Upper lobe of left lung (tissue), 4 donors: Measurements from ENCODE around the gene TBC1D16.

Source experiments
- EP300 ChIP-seq, 4 donors: sonication (generic); formaldehyde crosslinking; IDR thresholded peaks; one replicate each; pipeline ENCODE4 v1.5.1; 2017; ENCODE audit warnings: antibody characterized with exemption in 4 of 4, control low read depth in 2 of 4
- POLR2A ChIP-seq, 4 donors: fragments of 450-650 bp; IDR thresholded peaks; one replicate each; pipeline ENCODE4 v1.5.1; 2016 to 2017; ENCODE audit warnings: antibody characterized with exemption in 4 of 4, mild to moderate bottlenecking in 2 of 4
- POLR2AphosphoS5 ChIP-seq, 2 donors: sonication (generic); formaldehyde crosslinking; IDR thresholded peaks; one replicate each; pipeline ENCODE4 v1.5.1; 2017; ENCODE audit warnings: antibody characterized with exemption in 2 of 2
- TF ChIP-seq, protein P1 (sequence below), 6 experiments: fragments of 450-650 bp in 4 of 6; fragments of 200-600 bp in 2 of 6; sonication (generic) in 2 of 6; IDR thresholded peaks; one replicate each; pipeline ENCODE4 v1.5.1; 2016 to 2019; ENCODE audit warnings: antibody characterized with exemption in 6 of 6

DNA sequence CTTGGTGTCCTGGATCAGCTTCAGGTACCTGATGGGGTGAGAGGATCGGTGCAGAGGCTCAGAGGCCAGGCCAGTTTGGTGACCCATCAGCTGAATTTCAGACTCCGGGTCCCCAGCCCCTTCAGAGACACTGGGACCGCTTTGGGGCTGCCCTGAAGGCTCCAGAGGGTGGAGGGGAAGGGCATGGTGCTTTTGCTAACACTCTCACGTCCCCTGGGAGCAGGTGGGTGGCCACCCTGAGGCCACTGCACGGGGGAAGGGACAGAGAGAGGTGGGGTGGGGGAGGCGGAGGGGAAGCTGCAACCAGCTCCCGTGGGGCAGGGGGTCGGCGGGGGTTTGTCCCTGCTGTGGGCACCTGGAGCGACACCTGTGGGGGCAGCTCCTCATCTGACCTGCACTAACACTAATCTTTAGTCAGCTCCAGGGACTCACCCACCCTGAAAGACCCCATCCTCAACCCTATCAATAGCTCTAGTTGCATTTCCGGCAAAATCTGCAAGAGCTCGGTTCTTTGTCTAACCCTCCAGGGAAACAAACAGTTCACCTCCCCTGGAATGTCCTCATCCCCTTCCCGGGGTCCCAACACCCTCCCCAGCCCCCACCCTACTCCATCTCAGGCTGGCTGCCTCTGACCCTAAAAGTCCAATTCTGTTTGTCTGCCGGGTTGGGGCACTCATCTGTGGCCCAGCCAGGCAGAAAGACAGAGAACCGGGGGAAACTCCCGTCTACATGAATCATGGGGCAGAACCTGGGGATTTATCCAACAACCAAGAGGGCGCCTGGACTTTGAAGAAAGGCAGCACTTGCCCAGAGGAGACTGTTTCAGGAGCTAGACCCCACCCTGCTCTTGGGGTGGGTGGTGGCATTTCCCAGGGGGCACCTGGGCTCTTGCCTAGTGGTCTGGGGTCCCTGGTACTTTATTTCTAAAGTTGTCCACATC is 104.5 kb downstream of the TBC1D16 start:
- TF ChIP-seq POLR2A (IDR thresholded peaks at IDR 0.05), result no peak
- TF ChIP-seq POLR2AphosphoS5 (IDR thresholded peaks at IDR 0.05), result no peak
- TF ChIP-seq, protein P1, sequence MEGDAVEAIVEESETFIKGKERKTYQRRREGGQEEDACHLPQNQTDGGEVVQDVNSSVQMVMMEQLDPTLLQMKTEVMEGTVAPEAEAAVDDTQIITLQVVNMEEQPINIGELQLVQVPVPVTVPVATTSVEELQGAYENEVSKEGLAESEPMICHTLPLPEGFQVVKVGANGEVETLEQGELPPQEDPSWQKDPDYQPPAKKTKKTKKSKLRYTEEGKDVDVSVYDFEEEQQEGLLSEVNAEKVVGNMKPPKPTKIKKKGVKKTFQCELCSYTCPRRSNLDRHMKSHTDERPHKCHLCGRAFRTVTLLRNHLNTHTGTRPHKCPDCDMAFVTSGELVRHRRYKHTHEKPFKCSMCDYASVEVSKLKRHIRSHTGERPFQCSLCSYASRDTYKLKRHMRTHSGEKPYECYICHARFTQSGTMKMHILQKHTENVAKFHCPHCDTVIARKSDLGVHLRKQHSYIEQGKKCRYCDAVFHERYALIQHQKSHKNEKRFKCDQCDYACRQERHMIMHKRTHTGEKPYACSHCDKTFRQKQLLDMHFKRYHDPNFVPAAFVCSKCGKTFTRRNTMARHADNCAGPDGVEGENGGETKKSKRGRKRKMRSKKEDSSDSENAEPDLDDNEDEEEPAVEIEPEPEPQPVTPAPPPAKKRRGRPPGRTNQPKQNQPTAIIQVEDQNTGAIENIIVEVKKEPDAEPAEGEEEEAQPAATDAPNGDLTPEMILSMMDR (IDR thresholded peaks at IDR 0.05), result no peak
- TF ChIP-seq EP300 (IDR thresholded peaks at IDR 0.05), result no peak
